HEK293 (cell line): ENCODE measurements around the gene RABEP2.

Source experiments
- CTCF ChIA-PET: fragments of 350-600 bp; formaldehyde crosslinking; extraction: SDS; loops from one replicate; lab custom pipeline; 2021; ENCODE audit warnings: antibody characterized with exemption; lab: Yijun Ruan, JAX
- POLR2A ChIA-PET: fragments of 300-600 bp; formaldehyde crosslinking; extraction: SDS; loops from one replicate; lab custom pipeline; 2020; ENCODE audit warnings: antibody characterized with exemption, inconsistent platforms; lab: Yijun Ruan, JAX
- H3K27ac ChIP-seq: fragments of 200-500 bp; sonication (Bioruptor generic); 2 replicates; pipeline ENCODE4 v1.5.1; 2014; ENCODE audit warnings: low read depth, low read length, control low read depth, inconsistent platforms; ENCODE audit errors: extremely low read depth
- H3K36me3 ChIP-seq, 2 experiments: fragments of 200-500 bp in 1 of 2; sonication (Bioruptor generic) in 1 of 2; 1 replicate in 1 of 2; 2 replicates in 1 of 2; pipeline ENCODE4 v1.5.1; 2014 to 2017; ENCODE audit warnings: inconsistent platforms in 2 of 2, low read length in 2 of 2; ENCODE audit not compliant: control insufficient read depth in 2 of 2, insufficient read depth in 1 of 2
- H3K4me1 ChIP-seq: fragments of 200-500 bp; sonication (Bioruptor generic); 2 replicates; pipeline ENCODE4 v1.5.1; 2014; ENCODE audit warnings: mild to moderate bottlenecking, low read length, inconsistent platforms; ENCODE audit not compliant: control insufficient read depth, insufficient read depth
- H3K4me3 ChIP-seq: 2 replicates; pipeline ENCODE4 v1.5.1; 2011; ENCODE audit warnings: low read depth, mild to moderate bottlenecking, control low read depth, low read length, moderate library complexity
- H3K9me3 ChIP-seq: fragments of 200-500 bp; sonication (Bioruptor generic); 2 replicates; pipeline ENCODE4 v1.5.1; 2014; ENCODE audit warnings: low read depth, low read length, inconsistent platforms; ENCODE audit not compliant: control insufficient read depth, insufficient read depth
- BCL11A ChIP-seq: fragments of 450-650 bp; formaldehyde crosslinking; IDR thresholded peaks from 2 replicates; pipeline ENCODE4 v1.5.1; 2016; ENCODE audit warnings: low read depth, missing biosample characterization, missing genetic modification characterization
- EGR2 ChIP-seq: fragments of 450-650 bp; formaldehyde crosslinking; IDR thresholded peaks from 2 replicates; pipeline ENCODE4 v1.5.1; 2016; ENCODE audit warnings: low read depth, missing biosample characterization, missing genetic modification characterization
- GLI4 ChIP-seq: fragments of 450-650 bp; formaldehyde crosslinking; IDR thresholded peaks from 2 replicates; pipeline ENCODE4 v1.5.1; 2016; ENCODE audit warnings: missing biosample characterization, missing genetic modification characterization
- GLIS1 ChIP-seq: fragments of 450-650 bp; formaldehyde crosslinking; IDR thresholded peaks from 2 replicates; pipeline ENCODE4 v1.5.1; 2016; ENCODE audit warnings: missing biosample characterization, missing genetic modification characterization
- HOXA7 ChIP-seq: sonication (generic); formaldehyde crosslinking; IDR thresholded peaks from 2 replicates; pipeline ENCODE4 v1.8.1; 2022; ENCODE audit warnings: missing genetic modification reagents, borderline replicate concordance
- IKZF3 ChIP-seq: fragments of 450-650 bp; IDR thresholded peaks from 2 replicates; pipeline ENCODE4 v1.5.0; 2018; ENCODE audit warnings: missing biosample characterization, mild to moderate bottlenecking, missing genetic modification characterization, moderate library complexity
- OVOL3 ChIP-seq: fragments of 450-650 bp; formaldehyde crosslinking; IDR thresholded peaks from 2 replicates; pipeline ENCODE4 v1.5.1; 2016; ENCODE audit warnings: missing biosample characterization, missing genetic modification characterization
- PRDM1 ChIP-seq: fragments of 450-650 bp; formaldehyde crosslinking; IDR thresholded peaks from 2 replicates; pipeline ENCODE4; 2016; ENCODE audit warnings: missing biosample characterization, missing genetic modification characterization
- ZBTB20 ChIP-seq: fragments of 450-650 bp; formaldehyde crosslinking; IDR thresholded peaks from 2 replicates; pipeline ENCODE4 v1.5.1; 2016; ENCODE audit warnings: missing biosample characterization, missing genetic modification characterization
- ZNF112 ChIP-seq: fragments of 450-650 bp; formaldehyde crosslinking; IDR thresholded peaks from 2 replicates; pipeline ENCODE4 v1.5.0; 2017; ENCODE audit warnings: missing biosample characterization, missing genetic modification characterization
- ZNF114 ChIP-seq: fragments of 450-650 bp; formaldehyde crosslinking; IDR thresholded peaks from 2 replicates; pipeline ENCODE4 v1.5.0; 2017; ENCODE audit warnings: missing biosample characterization, missing genetic modification characterization
- ZNF121 ChIP-seq: fragments of 450-650 bp; formaldehyde crosslinking; IDR thresholded peaks from 2 replicates; pipeline ENCODE4 v1.5.1; 2016; ENCODE audit warnings: missing biosample characterization, missing genetic modification characterization
- ZNF169 ChIP-seq: fragments of 450-650 bp; formaldehyde crosslinking; IDR thresholded peaks from 2 replicates; pipeline ENCODE4 v1.5.1; 2016; ENCODE audit warnings: missing biosample characterization, missing genetic modification characterization
- ZNF175 ChIP-seq: fragments of 450-650 bp; formaldehyde crosslinking; IDR thresholded peaks from 2 replicates; pipeline ENCODE4 v1.5.1; 2016; ENCODE audit warnings: missing biosample characterization, missing genetic modification characterization
- ZNF2 ChIP-seq: fragments of 450-650 bp; formaldehyde crosslinking; IDR thresholded peaks from 2 replicates; pipeline ENCODE4 v1.5.1; 2016; ENCODE audit warnings: missing biosample characterization, missing genetic modification characterization
- ZNF394 ChIP-seq: fragments of 450-650 bp; formaldehyde crosslinking; IDR thresholded peaks from 2 replicates; pipeline ENCODE4 v1.5.1; 2016; ENCODE audit warnings: missing biosample characterization, missing genetic modification characterization, mild to moderate bottlenecking, moderate library complexity, borderline replicate concordance
- ZNF433 ChIP-seq: fragments of 450-650 bp; formaldehyde crosslinking; IDR thresholded peaks from 2 replicates; pipeline ENCODE4 v1.5.1; 2016; ENCODE audit warnings: missing biosample characterization, missing genetic modification characterization, low read depth
- ZNF555 ChIP-seq: fragments of 450-650 bp; formaldehyde crosslinking; conservative IDR thresholded peaks from 2 replicates; pipeline ENCODE4 v1.5.1; 2017; ENCODE audit warnings: missing biosample characterization, mild to moderate bottlenecking, missing genetic modification characterization, inconsistent platforms
- ZNF585B ChIP-seq: fragments of 450-650 bp; formaldehyde crosslinking; IDR thresholded peaks from 2 replicates; pipeline ENCODE4 v1.5.1; 2016; ENCODE audit warnings: missing biosample characterization, missing genetic modification characterization
- ZNF654 ChIP-seq: fragments of 450-650 bp; formaldehyde crosslinking; IDR thresholded peaks from 2 replicates; pipeline ENCODE4 v1.5.1; 2016; ENCODE audit warnings: low read depth, missing biosample characterization, missing genetic modification characterization
- TF ChIP-seq, protein P1 (sequence below): fragments of 450-650 bp; formaldehyde crosslinking; IDR thresholded peaks from 2 replicates; pipeline ENCODE4 v1.5.1; 2016; ENCODE audit warnings: missing biosample characterization, missing genetic modification characterization, low read depth
- TF ChIP-seq, protein P2 (sequence below): fragments of 450-650 bp; formaldehyde crosslinking; IDR thresholded peaks from 2 replicates; pipeline ENCODE4 v1.5.1; 2016; ENCODE audit warnings: missing biosample characterization, missing genetic modification characterization
- TF ChIP-seq, protein P3 (sequence below): fragments of 450-650 bp; formaldehyde crosslinking; IDR thresholded peaks from 2 replicates; pipeline ENCODE4 v1.5.1; 2016; ENCODE audit warnings: missing biosample characterization, missing genetic modification characterization
- TF ChIP-seq, protein P4 (sequence below): fragments of 450-650 bp; formaldehyde crosslinking; IDR thresholded peaks from 2 replicates; pipeline ENCODE4 v1.5.1; 2016; ENCODE audit warnings: missing biosample characterization, missing genetic modification characterization
- TF ChIP-seq, protein P5 (sequence below): fragments of 450-650 bp; formaldehyde crosslinking; IDR thresholded peaks from 2 replicates; pipeline ENCODE4 v1.5.1; 2016; ENCODE audit warnings: missing biosample characterization, missing genetic modification characterization
- TF ChIP-seq, protein P6 (sequence below): fragments of 450-650 bp; formaldehyde crosslinking; IDR thresholded peaks from 2 replicates; pipeline ENCODE4 v1.5.1; 2016; ENCODE audit warnings: missing biosample characterization, missing genetic modification characterization, borderline replicate concordance

RABEP2 gene

DNA sequence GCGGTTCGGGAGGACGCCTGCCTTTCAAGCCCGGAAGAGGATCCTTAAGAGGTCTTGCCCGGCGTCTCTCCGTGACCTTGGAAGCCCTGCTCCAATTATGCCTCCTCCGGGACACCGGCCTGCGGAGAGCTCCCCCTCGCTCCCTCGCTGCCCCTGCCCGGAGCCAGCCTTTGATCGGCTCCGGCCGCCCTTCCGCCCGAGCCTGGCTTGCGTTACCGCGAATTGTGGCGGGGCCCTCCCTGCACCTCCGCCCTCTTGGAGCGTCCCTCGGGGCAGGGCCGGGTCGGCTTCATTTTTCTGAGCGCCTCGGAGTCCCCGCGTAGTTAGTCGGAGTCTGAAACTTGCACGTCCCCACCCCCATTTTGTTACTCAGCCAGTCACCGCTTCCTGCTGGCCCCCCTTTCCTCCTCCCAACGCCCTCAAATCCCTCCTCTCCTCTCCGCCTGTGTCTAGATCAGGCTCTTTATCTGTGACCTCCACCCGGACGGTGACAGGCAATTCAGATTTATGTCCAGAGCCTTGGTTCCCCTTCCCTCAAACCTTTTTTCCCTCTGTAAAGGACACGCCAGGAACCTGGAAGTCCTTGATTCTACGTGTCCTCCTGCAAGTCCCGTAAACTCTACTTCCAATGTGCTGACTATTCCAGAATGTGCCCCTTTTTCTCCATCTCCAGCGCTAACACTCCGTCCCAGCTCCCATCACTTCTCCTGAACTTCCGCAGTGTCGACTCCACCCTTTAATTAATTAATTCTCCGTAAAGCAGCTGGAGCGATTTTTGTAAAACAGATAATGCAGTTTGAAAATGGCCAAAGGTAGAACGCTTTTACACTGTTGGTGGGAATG is 569 bp upstream of the RABEP2 start:
- ChIA-PET POLR2A (interaction anchor here (0.6 to 2.8 kb wide), 8 partner anchors 11 to 79 kb away, joined by 3 to 10 read pairs (median 4); partner anchors contain the start of genes LAT, NFATC2IP, SH2B1 and TUFM), CTCF (interaction anchor here (0.5 to 2.9 kb wide), 3 partner anchors 19 to 329 kb away, joined by 3 to 22 read pairs (median 6); partner anchors contain the start of gene SULT1A2)
- no peaks in the 10 kb centered on the region for H3K36me3 ChIP-seq
- no peaks in the 10 kb centered on the region for H3K9me3 ChIP-seq
- 0 out of 2 replicates have a peak, but pooled peaks cover 4% of the 10 kb centered on the region for H3K4me1 ChIP-seq
- H3K4me3 ChIP-seq: peak overlapping the region; percentile 91
- H3K27ac ChIP-seq: peak overlapping the region; percentile 95
- TF ChIP-seq ZNF175 (no peak), GLIS1 (no peak), GLI4 (no peak), ZNF2 (peak; percentile 62), ZNF112 (no peak), ZNF114 (tag by site-specific recombination) (no peak), ZNF654 (tag by site-specific recombination) (no peak), ZNF394 (tag by site-specific recombination) (peak; percentile 8; the same call in 1 of the 2 replicates), PRDM1 (tag by site-specific recombination) (no peak), ZBTB20 (tag by site-specific recombination) (peak; percentile 93), ZNF169 (tag by site-specific recombination) (no peak), HOXA7 (CRISPR knock-in tag) (no peak), OVOL3 (tag by site-specific recombination) (no peak), ZNF585B (tag by site-specific recombination) (no peak), IKZF3 (tag by site-specific recombination) (peak; percentile 29), BCL11A (no peak), ZNF555 (tag by site-specific recombination) (no peak), ZNF121 (tag by site-specific recombination) (no peak), ZNF433 (no peak), EGR2 (peak; percentile 55; the same call in 1 of the 2 replicates)
- TF ChIP-seq, protein P1, sequence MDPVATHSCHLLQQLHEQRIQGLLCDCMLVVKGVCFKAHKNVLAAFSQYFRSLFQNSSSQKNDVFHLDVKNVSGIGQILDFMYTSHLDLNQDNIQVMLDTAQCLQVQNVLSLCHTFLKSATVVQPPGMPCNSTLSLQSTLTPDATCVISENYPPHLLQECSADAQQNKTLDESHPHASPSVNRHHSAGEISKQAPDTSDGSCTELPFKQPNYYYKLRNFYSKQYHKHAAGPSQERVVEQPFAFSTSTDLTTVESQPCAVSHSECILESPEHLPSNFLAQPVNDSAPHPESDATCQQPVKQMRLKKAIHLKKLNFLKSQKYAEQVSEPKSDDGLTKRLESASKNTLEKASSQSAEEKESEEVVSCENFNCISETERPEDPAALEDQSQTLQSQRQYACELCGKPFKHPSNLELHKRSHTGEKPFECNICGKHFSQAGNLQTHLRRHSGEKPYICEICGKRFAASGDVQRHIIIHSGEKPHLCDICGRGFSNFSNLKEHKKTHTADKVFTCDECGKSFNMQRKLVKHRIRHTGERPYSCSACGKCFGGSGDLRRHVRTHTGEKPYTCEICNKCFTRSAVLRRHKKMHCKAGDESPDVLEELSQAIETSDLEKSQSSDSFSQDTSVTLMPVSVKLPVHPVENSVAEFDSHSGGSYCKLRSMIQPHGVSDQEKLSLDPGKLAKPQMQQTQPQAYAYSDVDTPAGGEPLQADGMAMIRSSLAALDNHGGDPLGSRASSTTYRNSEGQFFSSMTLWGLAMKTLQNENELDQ (tag by site-specific recombination): no peak
- TF ChIP-seq, protein P2, sequence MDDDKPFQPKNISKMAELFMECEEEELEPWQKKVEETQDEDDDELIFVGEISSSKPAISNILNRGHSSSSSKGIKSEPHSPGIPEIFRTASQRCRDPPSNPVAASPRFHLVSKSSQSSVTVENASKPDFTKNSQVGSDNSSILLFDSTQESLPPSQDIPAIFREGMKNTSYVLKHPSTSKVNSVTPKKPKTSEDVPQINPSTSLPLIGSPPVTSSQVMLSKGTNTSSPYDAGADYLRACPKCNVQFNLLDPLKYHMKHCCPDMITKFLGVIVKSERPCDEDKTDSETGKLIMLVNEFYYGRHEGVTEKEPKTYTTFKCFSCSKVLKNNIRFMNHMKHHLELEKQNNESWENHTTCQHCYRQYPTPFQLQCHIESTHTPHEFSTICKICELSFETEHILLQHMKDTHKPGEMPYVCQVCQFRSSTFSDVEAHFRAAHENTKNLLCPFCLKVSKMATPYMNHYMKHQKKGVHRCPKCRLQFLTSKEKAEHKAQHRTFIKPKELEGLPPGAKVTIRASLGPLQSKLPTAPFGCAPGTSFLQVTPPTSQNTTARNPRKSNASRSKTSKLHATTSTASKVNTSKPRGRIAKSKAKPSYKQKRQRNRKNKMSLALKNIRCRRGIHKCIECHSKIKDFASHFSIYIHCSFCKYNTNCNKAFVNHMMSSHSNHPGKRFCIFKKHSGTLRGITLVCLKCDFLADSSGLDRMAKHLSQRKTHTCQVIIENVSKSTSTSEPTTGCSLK (tag by site-specific recombination): no peak
- TF ChIP-seq, protein P3, sequence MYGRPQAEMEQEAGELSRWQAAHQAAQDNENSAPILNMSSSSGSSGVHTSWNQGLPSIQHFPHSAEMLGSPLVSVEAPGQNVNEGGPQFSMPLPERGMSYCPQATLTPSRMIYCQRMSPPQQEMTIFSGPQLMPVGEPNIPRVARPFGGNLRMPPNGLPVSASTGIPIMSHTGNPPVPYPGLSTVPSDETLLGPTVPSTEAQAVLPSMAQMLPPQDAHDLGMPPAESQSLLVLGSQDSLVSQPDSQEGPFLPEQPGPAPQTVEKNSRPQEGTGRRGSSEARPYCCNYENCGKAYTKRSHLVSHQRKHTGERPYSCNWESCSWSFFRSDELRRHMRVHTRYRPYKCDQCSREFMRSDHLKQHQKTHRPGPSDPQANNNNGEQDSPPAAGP (tag by site-specific recombination): peak; percentile 49; the same call in 1 of the 2 replicates
- TF ChIP-seq, protein P4, sequence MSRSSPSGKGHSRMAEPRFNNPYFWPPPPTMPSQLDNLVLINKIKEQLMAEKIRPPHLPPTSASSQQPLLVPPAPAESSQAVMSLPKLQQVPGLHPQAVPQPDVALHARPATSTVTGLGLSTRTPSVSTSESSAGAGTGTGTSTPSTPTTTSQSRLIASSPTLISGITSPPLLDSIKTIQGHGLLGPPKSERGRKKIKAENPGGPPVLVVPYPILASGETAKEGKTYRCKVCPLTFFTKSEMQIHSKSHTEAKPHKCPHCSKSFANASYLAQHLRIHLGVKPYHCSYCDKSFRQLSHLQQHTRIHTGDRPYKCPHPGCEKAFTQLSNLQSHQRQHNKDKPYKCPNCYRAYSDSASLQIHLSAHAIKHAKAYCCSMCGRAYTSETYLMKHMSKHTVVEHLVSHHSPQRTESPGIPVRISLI (tag by site-specific recombination): no peak
- TF ChIP-seq, protein P5, sequence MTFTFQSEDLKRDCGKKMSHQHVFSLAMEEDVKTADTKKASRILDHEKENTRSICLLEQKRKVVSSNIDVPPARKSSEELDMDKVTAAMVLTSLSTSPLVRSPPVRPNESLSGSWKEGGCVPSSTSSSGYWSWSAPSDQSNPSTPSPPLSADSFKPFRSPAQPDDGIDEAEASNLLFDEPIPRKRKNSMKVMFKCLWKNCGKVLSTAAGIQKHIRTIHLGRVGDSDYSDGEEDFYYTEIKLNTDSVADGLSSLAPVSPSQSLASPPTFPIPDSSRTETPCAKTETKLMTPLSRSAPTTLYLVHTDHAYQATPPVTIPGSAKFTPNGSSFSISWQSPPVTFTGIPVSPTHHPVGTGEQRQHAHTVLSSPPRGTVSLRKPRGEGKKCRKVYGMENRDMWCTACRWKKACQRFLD: no peak
- TF ChIP-seq, protein P6, sequence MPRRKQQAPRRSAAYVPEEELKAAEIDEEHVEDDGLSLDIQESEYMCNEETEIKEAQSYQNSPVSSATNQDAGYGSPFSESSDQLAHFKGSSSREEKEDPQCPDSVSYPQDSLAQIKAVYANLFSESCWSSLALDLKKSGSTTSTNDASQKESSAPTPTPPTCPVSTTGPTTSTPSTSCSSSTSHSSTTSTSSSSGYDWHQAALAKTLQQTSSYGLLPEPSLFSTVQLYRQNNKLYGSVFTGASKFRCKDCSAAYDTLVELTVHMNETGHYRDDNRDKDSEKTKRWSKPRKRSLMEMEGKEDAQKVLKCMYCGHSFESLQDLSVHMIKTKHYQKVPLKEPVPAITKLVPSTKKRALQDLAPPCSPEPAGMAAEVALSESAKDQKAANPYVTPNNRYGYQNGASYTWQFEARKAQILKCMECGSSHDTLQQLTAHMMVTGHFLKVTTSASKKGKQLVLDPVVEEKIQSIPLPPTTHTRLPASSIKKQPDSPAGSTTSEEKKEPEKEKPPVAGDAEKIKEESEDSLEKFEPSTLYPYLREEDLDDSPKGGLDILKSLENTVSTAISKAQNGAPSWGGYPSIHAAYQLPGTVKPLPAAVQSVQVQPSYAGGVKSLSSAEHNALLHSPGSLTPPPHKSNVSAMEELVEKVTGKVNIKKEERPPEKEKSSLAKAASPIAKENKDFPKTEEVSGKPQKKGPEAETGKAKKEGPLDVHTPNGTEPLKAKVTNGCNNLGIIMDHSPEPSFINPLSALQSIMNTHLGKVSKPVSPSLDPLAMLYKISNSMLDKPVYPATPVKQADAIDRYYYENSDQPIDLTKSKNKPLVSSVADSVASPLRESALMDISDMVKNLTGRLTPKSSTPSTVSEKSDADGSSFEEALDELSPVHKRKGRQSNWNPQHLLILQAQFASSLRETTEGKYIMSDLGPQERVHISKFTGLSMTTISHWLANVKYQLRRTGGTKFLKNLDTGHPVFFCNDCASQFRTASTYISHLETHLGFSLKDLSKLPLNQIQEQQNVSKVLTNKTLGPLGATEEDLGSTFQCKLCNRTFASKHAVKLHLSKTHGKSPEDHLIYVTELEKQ: no peak
